ENCODE measurements around the gene CAMK1D.

CAMK1D gene

GRCh38 chr10:12780634-12781601, 431.6 kb downstream of the CAMK1D start:
- no peaks in the 10 kb centered on the region for H3K4me1 ChIP-seq (ENCODE audit: low read length)
- H3K27me3 ChIP-seq (replicated peaks; ENCODE audit: insufficient read depth, low read length): no peaks in the 10 kb centered on the region
- H2AFZ ChIP-seq (ENCODE audit: low read length): no peak overlapping the region
- DNase-seq: no peak
- no peak overlapping the region for H3K27ac ChIP-seq (ENCODE audit: low read length)
- no peaks in the 10 kb centered on the region for H3K79me2 ChIP-seq (ENCODE audit: low read length)
- H3K9me3 ChIP-seq (replicated peaks; ENCODE audit: insufficient read depth, low read length): no peaks in the 10 kb centered on the region
- no peaks in the 10 kb centered on the region for H3K9me2 ChIP-seq (replicated peaks; ENCODE audit: insufficient read depth, low read length)
- no peaks in the 10 kb centered on the region for H3K36me3 ChIP-seq (replicated peaks; ENCODE audit: insufficient read depth, low read length)
- no peaks in the 10 kb centered on the region for H3F3A ChIP-seq (ENCODE audit: insufficient read depth, low read length)
- H3K9ac ChIP-seq (ENCODE audit: low read length): no peak overlapping the region
- H4K20me1 ChIP-seq (ENCODE audit: insufficient read depth, low read length): no peaks in the 10 kb centered on the region
- no peak overlapping the region for H3K4me3 ChIP-seq (ENCODE audit: low read length)
- no peak overlapping the region for H3K4me2 ChIP-seq (ENCODE audit: low read depth, low read length)
- TF ChIP-seq EZH2phosphoT487 (IDR thresholded peaks at IDR 0.05; ENCODE audit: low read length): no peak
- no peak for TF ChIP-seq CTCF (IDR thresholded peaks at IDR 0.05; ENCODE audit: low read length)
- TF ChIP-seq EZH2 (optimal IDR thresholded peaks at IDR 0.05; ENCODE audit: low read depth, low read length): no peak

DNA sequence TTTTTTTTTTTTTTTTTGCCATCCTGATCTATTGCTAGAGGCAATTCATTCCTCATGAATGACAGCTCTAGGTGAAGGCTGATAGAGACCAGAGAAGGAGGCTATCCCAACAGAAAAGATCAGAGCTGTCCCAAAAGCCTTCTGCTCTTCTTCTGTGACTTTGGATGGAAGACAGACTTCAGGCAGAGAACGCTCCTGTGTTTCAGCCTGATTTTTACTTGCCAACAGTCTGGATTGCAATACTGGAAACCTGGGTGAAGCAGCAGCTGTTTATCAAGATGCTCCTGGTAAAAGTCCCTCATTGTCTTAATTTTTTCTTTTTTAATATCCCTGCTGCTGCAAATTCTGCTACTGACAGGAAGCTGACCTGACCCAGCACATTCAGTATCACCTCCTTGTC, 432.6 kb downstream of the CAMK1D start:
- no peaks in the 10 kb centered on the region for H3K36me3 ChIP-seq (replicated peaks; ENCODE audit: insufficient read depth, low read length)
- H3K79me2 ChIP-seq (ENCODE audit: low read length): no peaks in the 10 kb centered on the region
- no peaks in the 10 kb centered on the region for H3F3A ChIP-seq (ENCODE audit: insufficient read depth, low read length)
- H3K27ac ChIP-seq (ENCODE audit: low read length): no peak overlapping the region
- no peaks in the 10 kb centered on the region for H3K27me3 ChIP-seq (replicated peaks; ENCODE audit: insufficient read depth, low read length)
- no peak overlapping the region for H3K4me3 ChIP-seq (ENCODE audit: low read length)
- H3K9me3 ChIP-seq (replicated peaks; ENCODE audit: insufficient read depth, low read length): no peaks in the 10 kb centered on the region
- no peak overlapping the region for H3K4me2 ChIP-seq (ENCODE audit: low read depth, low read length)
- no peak for DNase-seq
- H3K9me2 ChIP-seq (replicated peaks; ENCODE audit: insufficient read depth, low read length): no peaks in the 10 kb centered on the region
- TF ChIP-seq CTCF (IDR thresholded peaks at IDR 0.05; ENCODE audit: low read length) (no peak), EZH2phosphoT487 (IDR thresholded peaks at IDR 0.05; ENCODE audit: low read length) (no peak), EZH2 (optimal IDR thresholded peaks at IDR 0.05; ENCODE audit: low read depth, low read length) (no peak)
- no peak overlapping the region for H3K9ac ChIP-seq (ENCODE audit: low read length)
- H4K20me1 ChIP-seq (ENCODE audit: insufficient read depth, low read length): no peaks in the 10 kb centered on the region
- no peak overlapping the region for H2AFZ ChIP-seq (ENCODE audit: low read length)
- no peaks in the 10 kb centered on the region for H3K4me1 ChIP-seq (ENCODE audit: low read length)

GRCh38 chr10:12782537-12782936, 433.2 kb downstream of the CAMK1D start:
- Histone ChIP-seq H3K27ac (ENCODE audit: low read length) (no peak overlapping the region), H2AFZ (ENCODE audit: low read length) (no peak overlapping the region), H3K9me2 (replicated peaks; ENCODE audit: insufficient read depth, low read length) (no peaks in the 10 kb centered on the region), H3K79me2 (ENCODE audit: low read length) (no peaks in the 10 kb centered on the region), H3K9ac (ENCODE audit: low read length) (no peak overlapping the region), H3K9me3 (replicated peaks; ENCODE audit: insufficient read depth, low read length) (no peaks in the 10 kb centered on the region), H4K20me1 (ENCODE audit: insufficient read depth, low read length) (no peaks in the 10 kb centered on the region), H3F3A (ENCODE audit: insufficient read depth, low read length) (no peaks in the 10 kb centered on the region), H3K4me1 (ENCODE audit: low read length) (no peaks in the 10 kb centered on the region), H3K4me2 (ENCODE audit: low read depth, low read length) (no peak overlapping the region), H3K4me3 (ENCODE audit: low read length) (no peak overlapping the region), H3K27me3 (replicated peaks; ENCODE audit: insufficient read depth, low read length) (no peaks in the 10 kb centered on the region), H3K36me3 (replicated peaks; ENCODE audit: insufficient read depth, low read length) (no peaks in the 10 kb centered on the region)
- DNase-seq: no peak
- TF ChIP-seq EZH2phosphoT487 (IDR thresholded peaks at IDR 0.05; ENCODE audit: low read length): no peak
- peak; percentile 75 for TF ChIP-seq CTCF (IDR thresholded peaks at IDR 0.05; ENCODE audit: low read length)
